OCI-LY1 (cell line): Measurements from ENCODE around the gene EFHD1.

Source experiments
- H2AFZ ChIP-seq: fragments of 200-600 bp; sonication (generic), shearing (Covaris generic); 2 replicates; pipeline ENCODE4 v1.6.0; 2014; ENCODE audit warnings: antibody characterized with exemption, mild to moderate bottlenecking, low read length
- H3F3A ChIP-seq: fragments of 200-600 bp; sonication (generic), shearing (Covaris generic); 2 replicates; pipeline ENCODE4 v1.6.0; 2014; ENCODE audit warnings: mild to moderate bottlenecking, antibody characterized with exemption, low read length, moderate library complexity; ENCODE audit not compliant: insufficient read depth
- H3K27ac ChIP-seq: fragments of 200-600 bp; sonication (generic); 2 replicates; pipeline ENCODE4 v1.5.1; 2014; ENCODE audit warnings: low read length, mixed run types, mild to moderate bottlenecking, low read depth; ENCODE audit not compliant: poor library complexity, severe bottlenecking
- H3K27me3 ChIP-seq: fragments of 200-600 bp; sonication (generic); 2 replicates; pipeline ENCODE4 v1.6.0; 2014; ENCODE audit warnings: antibody characterized with exemption, mild to moderate bottlenecking, low read length, moderate library complexity; ENCODE audit not compliant: insufficient read depth
- H3K36me3 ChIP-seq: fragments of 200-600 bp; sonication (generic); 2 replicates; pipeline ENCODE4 v1.6.1; 2014; ENCODE audit warnings: mild to moderate bottlenecking, antibody characterized with exemption, low read length, moderate library complexity, mixed read lengths; ENCODE audit not compliant: insufficient read depth
- H3K4me1 ChIP-seq: fragments of 200-600 bp; sonication (generic); 2 replicates; pipeline ENCODE4 v1.5.1; 2014; ENCODE audit warnings: mild to moderate bottlenecking, low read length, moderate library complexity; ENCODE audit not compliant: insufficient read depth, severe bottlenecking
- H3K4me2 ChIP-seq: fragments of 200-600 bp; sonication (generic), shearing (Covaris generic); 2 replicates; pipeline ENCODE4 v1.6.1; 2014; ENCODE audit warnings: low read length
- H3K4me3 ChIP-seq: fragments of 200-600 bp; sonication (generic); 2 replicates; pipeline ENCODE4 v1.5.1; 2014; ENCODE audit warnings: low read length, low read depth, mild to moderate bottlenecking, mixed read lengths; ENCODE audit not compliant: poor library complexity, severe bottlenecking
- H3K79me2 ChIP-seq: fragments of 200-600 bp; shearing (Covaris generic); 2 replicates; pipeline ENCODE4 v1.6.1; 2016; ENCODE audit warnings: mixed run types, low read length, mixed read lengths; ENCODE audit not compliant: insufficient read depth
- H3K9ac ChIP-seq: fragments of 200-600 bp; sonication (generic), shearing (Covaris generic); 2 replicates; pipeline ENCODE4 v1.6.1; 2014; ENCODE audit warnings: mild to moderate bottlenecking, low read length, mixed read lengths
- H3K9me2 ChIP-seq: fragments of 200-600 bp; sonication (generic), shearing (Covaris generic); 2 replicates; pipeline ENCODE4 v1.6.1; 2014; ENCODE audit warnings: low read depth, mild to moderate bottlenecking, low read length, mixed read lengths
- H3K9me3 ChIP-seq: fragments of 200-600 bp; shearing (Covaris generic); 2 replicates; pipeline ENCODE4 v1.6.1; 2014; ENCODE audit warnings: low read length, mixed read lengths
- H4K20me1 ChIP-seq: fragments of 200-600 bp; sonication (generic), shearing (Covaris generic); 2 replicates; pipeline ENCODE4 v1.6.0; 2016; ENCODE audit warnings: mild to moderate bottlenecking, low read length; ENCODE audit not compliant: insufficient read depth
- CTCF ChIP-seq: fragments of 200-600 bp; sonication (generic), shearing (Covaris generic); IDR thresholded peaks from 2 replicates; pipeline ENCODE4 v1.5.1; 2017; ENCODE audit warnings: mild to moderate bottlenecking, antibody characterized with exemption, low read length, moderate library complexity, mixed read lengths
- EZH2 ChIP-seq: fragments of 200-600 bp; sonication (generic), shearing (Covaris generic); IDR thresholded peaks from 2 replicates; pipeline ENCODE4 v1.8.0; 2017; ENCODE audit warnings: borderline replicate concordance, mixed run types, mild to moderate bottlenecking, antibody characterized with exemption, low read length, moderate library complexity, mixed read lengths

EFHD1 gene

GRCh38 chr2:232635820-232636219 is 2.4 kb downstream of the EFHD1 start:
- no peak overlapping the region for H3K4me3 ChIP-seq
- no peaks in the 10 kb centered on the region; the same call in 1 of the 2 replicates for H3K27me3 ChIP-seq
- H2AFZ ChIP-seq: no peak overlapping the region
- no peaks in the 10 kb centered on the region for H3K4me1 ChIP-seq
- no peaks in the 10 kb centered on the region for H3K9me3 ChIP-seq
- no peaks in the 10 kb centered on the region for H3K79me2 ChIP-seq
- H3F3A ChIP-seq: no peaks in the 10 kb centered on the region
- H3K9me2 ChIP-seq: no peaks in the 10 kb centered on the region
- H3K27ac ChIP-seq: no peak overlapping the region
- H4K20me1 ChIP-seq: no peaks in the 10 kb centered on the region
- H3K4me2 ChIP-seq: no peak overlapping the region
- H3K9ac ChIP-seq: no peak overlapping the region
- TF ChIP-seq CTCF (no peak), EZH2 (no peak)
- H3K36me3 ChIP-seq: no peaks in the 10 kb centered on the region

- H3K36me3 ChIP-seq: no peaks in the 10 kb centered on the region
- no peaks in the 10 kb centered on the region for H4K20me1 ChIP-seq
- H3K4me2 ChIP-seq: no peak overlapping the region
- H3K4me1 ChIP-seq: no peaks in the 10 kb centered on the region
- H3K27ac ChIP-seq: no peak overlapping the region
- no peak overlapping the region for H3K9ac ChIP-seq
- no peaks in the 10 kb centered on the region for H3F3A ChIP-seq
- H2AFZ ChIP-seq: no peak overlapping the region
- H3K4me3 ChIP-seq: no peak overlapping the region
- TF ChIP-seq EZH2 (no peak), CTCF (no peak)
- no peaks in the 10 kb centered on the region for H3K79me2 ChIP-seq
- H3K9me2 ChIP-seq: no peaks in the 10 kb centered on the region
- H3K9me3 ChIP-seq: no peaks in the 10 kb centered on the region
- no peaks in the 10 kb centered on the region; the same call in 1 of the 2 replicates for H3K27me3 ChIP-seq
Measured at GRCh38 chr2:232636788-232637420, 3.5 kb downstream of the EFHD1 start.

DNA sequence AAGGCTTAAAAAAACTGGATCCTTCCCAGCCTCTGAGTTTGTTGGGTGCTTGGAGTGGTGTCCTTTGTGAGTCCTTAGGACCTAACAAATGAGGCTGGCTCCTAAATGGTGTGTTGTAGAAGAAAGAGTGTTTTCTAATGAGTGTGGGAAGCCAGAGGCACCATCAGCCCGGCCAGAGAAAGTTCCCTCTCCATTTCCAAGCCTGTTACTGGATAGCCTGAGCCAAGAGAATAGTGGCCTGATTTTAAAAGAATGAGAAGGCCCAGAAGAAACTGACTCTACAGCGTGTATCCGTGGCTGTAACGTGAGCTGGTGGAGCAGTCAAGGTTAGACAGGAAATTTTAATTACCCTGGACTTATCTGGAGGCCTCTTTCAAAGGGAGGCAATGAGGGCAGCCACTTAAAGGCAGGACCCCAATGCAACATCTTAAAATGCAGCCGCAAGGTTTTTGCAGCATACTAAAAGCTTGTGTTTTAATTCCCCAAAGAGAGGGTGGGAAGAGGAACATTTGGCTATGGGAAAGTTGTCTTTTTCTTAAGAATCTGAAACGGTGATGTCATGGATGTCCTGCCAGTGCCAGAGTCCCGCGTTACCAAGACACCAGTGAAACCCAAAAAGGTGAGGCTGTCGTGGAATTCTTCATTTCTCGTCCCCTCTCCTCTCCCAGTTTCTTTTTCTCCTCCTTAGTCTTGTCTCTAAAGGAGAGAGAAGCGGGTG is 4.6 kb downstream of the EFHD1 start:
- H3K36me3 ChIP-seq: no peaks in the 10 kb centered on the region
- H3K4me1 ChIP-seq: no peaks in the 10 kb centered on the region
- H3K9me3 ChIP-seq: no peaks in the 10 kb centered on the region
- H3F3A ChIP-seq: no peaks in the 10 kb centered on the region
- H3K79me2 ChIP-seq: no peaks in the 10 kb centered on the region
- no peaks in the 10 kb centered on the region for H3K9me2 ChIP-seq
- H4K20me1 ChIP-seq: no peaks in the 10 kb centered on the region
- TF ChIP-seq CTCF (no peak), EZH2 (no peak)
- H2AFZ ChIP-seq: no peak overlapping the region
- H3K4me2 ChIP-seq: no peak overlapping the region
- no peak overlapping the region for H3K27ac ChIP-seq
- H3K27me3 ChIP-seq: no peaks in the 10 kb centered on the region; the same call in 1 of the 2 replicates
- no peak overlapping the region for H3K9ac ChIP-seq
- H3K4me3 ChIP-seq: no peak overlapping the region
